ENCODE measurements around the gene VAMP5.

DNA sequence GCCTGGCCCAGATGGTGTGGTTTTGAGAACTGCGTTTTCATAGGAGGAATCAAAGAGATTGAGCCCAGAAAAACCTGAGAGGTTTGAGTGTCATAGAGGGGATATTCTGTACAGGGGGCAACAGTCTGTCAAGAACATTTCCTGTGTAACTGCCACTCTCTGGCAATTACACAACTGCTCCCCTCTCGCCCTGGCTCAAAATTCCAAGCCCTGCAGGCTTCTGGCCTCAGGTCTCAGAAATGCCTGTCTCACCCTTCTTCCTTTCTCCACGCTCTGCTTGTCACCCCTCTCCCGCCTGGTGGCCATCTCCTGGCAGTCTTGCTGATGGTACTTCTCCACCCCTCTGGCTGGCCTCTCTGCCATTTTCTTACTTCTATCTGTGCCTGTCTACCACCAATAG is 4.0 kb downstream of the VAMP5 start:
- TF ChIP-seq TAF1 (IDR thresholded peaks at IDR 0.05; ENCODE audit: low read depth, low read length) (no peak), RBBP5 (IDR thresholded peaks at IDR 0.05; ENCODE audit: borderline replicate concordance, low read depth, low read length) (no peak), CTCF (IDR thresholded peaks at IDR 0.05; ENCODE audit: control extremely low read depth in 1 of 3, insufficient read depth in 1 of 3, low read depth in 1 of 3, low read length in 3 of 3) (no peak)
- TF ChIP-seq, protein P1, sequence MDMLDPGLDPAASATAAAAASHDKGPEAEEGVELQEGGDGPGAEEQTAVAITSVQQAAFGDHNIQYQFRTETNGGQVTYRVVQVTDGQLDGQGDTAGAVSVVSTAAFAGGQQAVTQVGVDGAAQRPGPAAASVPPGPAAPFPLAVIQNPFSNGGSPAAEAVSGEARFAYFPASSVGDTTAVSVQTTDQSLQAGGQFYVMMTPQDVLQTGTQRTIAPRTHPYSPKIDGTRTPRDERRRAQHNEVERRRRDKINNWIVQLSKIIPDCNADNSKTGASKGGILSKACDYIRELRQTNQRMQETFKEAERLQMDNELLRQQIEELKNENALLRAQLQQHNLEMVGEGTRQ (IDR thresholded peaks at IDR 0.05; ENCODE audit: low read length): no peak

All from H1 (cell line).